Stimulated activated CD8-positive, alpha-beta memory T cell treated with anti-CD3 and anti-CD28 coated beads, Interleukin-15, amount 100 ng/mL, for 48 hours (primary cell): ENCODE data around the gene ARHGAP22.

Experiments used
- DNase-seq, 2 donors: peaks; one replicate each; pipeline ENCODE4 v3.0.0-alpha.2; 2020; ENCODE audit warnings: low read depth in 2 of 2

ARHGAP22 gene

DNA sequence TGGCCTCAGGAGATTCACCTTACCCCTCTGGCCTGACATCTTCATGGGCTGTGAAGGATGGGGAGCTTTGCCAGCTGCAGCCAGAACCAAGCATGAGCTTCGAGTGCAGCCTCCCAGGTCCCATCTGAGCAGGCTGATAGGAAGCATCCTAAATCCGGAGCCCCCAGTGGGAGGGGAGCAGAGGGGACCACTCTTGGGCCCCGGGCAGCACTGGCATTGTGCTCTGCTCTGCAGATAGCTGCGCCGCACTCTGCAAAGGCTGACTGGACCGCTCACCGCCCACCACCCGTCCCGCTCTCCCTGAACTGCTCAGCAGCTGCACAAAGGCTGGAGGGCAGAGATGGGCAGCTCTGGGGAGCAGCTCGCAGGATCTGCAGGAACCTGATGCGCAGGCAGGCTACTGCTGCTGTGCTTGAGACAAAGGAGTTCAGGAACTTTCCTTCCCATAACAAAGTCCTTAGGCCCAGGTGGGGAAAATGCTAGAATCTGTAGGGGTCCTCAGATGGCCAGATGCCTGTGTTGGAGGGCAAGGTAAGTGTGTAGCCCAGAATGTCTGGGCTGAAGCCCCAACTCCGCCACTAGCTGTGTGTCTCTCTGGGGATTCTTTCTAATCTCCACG lies 51.8 kb downstream of the ARHGAP22 start:
- DNase-seq, result no peak

DNA sequence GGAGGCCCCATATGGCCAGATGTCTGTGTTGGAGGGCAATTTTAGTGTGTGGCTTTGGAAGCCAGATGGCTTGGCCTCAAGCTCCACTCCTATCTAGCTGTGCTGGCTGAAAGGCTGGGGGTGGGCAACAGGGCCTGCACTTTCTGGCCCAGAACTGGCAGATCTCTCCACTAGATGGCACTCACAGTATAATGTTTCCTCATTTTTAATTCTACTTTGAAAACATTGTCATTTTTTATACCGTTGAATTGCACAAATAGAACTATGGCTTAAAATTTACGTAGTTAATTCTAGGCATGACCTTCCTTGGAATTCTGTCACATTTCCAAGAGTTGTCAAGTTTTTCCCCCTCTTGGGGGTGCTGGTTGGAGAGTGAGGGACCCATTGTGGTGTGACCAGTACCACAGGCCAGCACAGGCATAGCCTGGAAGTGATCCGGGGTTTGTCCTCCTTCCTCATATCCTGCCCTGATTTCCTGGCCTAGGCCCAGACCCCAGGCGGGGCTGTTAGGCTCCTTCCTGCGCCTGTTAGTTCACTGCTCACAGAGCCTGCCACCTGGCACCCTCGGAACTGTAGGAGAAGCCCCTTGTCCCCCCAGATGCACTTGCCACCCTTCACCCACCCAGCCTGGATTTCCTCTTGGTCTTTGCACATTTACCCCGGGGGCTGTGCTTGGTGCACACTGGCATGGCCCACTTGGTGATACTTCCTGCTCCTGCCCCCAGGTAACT lies 52.8 kb downstream of the ARHGAP22 start:
- no peak for DNase-seq

DNA sequence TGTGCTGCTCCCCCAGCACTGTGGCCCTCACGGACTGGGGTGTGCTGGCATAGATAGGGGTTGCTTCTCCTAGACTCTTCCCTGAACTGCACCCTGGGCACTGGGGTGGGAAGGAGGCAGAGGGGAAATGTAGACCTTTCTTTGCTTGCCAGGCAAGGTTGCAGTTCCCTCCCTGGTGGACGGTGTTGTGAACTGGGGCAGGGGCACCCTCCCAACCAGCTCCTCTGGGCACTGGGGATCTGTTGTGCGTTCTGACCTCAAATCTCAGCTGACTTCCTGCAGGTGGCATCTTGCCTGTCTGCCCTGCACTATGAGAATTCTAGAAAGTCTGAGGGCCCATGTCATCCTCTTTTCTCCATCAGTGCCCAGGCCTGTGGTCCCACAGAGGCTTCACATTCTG lies 53.9 kb downstream of the ARHGAP22 start:
- no peak for DNase-seq

DNA sequence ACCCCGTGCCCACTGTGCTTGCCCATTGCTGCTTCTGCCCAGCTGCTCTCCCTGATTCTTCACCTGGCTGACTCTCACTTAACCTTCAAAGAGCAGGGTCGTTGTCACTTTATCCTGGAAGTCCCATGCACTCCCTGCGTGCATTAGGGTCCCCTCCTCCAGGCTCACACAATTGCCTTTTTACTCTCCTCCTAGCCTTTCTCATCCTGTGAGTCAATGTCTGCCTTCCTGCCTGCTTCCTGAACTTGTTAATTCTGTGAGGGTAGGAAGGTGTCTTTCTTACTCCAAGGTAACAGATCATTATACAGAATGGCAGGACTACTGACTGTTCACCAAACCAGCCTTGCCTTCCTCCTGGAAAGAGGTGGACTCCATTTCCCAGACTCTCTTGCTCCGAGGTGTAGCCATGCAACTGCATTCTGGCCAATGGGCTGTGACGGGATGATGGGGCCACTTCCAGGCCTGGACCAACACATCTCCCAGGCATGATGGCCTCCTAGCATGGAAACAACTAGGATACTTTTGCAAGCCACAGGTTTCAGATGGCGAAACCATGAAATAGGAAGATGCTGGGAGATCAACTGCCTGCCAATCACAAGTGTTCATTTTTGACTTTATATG lies 54.7 kb downstream of the ARHGAP22 start:
- no peak for DNase-seq

DNA sequence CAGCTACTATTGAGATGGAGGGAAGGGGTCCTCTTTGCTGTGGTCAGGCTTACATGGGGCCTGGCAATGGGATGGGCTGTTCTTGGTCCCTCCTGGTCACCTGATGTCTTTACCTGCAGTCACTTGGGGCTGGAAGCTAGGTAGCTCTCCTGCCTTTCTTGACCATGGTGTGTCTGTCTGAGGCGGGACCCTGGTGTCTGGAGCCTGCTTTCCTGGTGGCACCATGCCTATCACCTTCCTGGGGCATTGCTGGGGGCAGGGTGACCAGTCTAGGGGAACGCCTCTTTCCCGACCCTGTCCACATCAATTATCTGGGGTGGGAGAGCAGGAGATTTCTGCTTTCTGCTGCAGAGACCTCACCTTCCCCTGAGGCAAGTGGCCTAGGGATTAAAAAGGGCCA lies 55.6 kb downstream of the ARHGAP22 start:
- DNase-seq, result no peak

DNA sequence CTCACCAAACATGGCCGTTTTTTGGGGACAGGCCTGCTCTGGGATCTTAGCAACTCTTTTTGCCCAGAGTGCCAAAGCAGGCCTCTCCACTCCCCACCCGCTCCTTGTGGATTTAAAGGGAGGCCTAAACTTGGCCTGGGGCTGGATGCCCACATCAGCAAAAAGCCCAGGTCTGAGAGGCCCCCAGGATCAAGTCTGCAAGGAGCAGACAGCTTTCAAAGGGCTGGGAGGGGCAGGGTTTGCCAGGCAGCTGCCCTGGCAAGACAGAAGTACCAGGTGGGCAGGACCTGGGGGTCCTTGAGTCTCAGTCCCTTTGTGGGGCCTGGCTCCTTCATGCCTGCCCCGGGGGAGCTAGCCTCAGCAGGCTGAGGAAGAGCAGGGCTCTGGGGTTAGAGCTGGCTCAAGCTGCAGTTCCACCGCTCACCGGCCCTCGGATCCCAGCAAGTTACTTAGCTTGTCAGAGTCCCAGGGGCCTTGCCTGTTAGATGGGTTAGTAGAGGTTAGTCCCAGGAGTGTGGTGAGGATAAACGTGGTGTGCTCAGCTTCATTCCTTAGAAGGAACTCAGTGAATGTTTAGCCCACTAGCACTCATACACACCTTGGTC lies 56.2 kb downstream of the ARHGAP22 start:
- DNase-seq, result no peak

DNA sequence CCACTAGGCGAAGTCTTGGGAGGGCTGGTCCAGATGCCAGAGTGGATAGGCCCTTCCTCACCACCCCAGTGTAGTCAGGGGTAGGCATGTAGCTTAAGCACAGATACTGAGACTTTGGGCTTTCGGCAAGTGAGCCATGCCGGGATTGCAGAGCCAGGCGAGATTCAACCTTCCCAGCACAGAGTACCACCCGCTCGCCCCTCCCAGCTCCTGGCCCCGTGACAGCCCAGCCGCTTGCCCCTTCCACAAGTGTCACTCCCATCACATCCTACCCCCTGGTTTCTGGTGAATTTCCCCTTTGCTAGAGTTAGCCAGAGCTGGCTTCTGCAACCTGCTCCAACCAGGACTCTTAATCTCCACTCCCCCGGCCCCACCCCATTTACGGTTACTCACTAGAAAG lies 56.9 kb downstream of the ARHGAP22 start:
- DNase-seq, result no peak

DNA sequence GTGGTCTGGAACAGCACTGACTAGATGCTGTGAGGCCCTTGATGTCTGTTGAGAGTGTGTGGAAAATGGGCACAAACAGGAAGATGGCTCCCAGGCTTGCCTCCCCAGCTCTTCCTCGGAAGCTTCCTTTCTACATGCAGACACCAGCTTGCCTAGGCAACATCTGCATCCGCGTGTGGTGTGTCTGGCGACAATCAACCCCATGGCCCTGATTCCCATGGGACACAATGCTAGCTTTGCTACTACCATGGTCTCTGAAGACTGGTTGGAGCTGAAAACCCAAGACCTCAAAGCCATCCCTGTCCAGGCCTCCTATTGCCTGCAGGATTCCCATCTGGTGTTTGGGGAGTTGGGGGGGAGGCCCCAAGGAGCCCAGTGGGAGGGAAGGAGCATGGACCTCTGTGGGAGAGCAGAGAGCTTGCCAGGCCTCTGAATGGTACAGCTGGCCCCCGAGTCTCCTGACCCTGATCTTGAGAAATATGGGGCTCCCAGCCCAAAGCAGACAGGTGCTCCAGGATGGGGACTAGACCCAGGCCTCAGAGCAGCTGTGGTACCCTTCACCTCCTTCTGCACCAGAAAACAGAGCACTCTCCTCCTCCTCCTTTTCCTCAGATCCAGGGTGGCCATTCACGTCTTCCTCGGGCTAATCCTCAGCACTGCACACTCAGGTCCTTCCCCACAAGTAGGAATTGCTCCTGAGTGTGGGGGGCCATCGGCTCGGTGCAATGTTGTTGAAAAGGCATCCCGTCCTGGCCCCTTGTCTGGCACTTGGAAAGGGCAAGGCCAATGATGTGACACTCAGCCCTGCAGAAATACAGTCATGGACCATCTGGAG lies 57.6 kb downstream of the ARHGAP22 start:
- DNase-seq, result no peak

DNA sequence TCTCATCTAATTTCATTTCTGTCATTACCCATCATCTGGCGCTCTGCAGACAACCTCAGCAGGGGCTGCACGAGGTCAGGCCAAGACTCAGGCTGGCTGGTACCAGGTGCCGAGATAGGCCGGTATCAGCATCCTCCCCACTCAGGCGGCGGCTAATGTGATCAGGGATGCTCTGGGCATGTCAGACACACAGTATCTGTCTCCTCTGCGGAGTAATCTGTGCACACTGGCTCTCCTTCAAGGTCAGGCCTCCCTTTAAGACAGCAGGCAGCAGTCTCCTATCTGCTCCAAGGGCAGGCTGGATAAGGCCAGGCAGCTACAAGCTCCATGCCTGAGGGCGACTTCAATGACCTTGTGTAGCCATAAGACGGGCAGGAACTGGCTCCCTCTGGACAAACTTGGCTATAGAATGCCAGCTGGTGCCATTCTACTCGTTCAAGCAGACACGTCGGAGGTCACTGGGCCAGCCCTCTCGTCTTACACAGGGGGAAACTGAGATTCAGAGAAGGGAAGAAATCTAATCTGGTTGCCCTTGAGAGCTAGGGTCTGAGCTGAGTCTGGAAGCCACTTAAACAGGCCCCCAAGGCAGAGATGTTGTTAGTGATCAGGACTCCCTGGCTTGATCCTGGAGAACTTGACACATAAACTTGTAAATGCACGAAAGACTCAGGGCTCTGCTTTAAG lies 59.3 kb downstream of the ARHGAP22 start:
- no peak for DNase-seq

DNA sequence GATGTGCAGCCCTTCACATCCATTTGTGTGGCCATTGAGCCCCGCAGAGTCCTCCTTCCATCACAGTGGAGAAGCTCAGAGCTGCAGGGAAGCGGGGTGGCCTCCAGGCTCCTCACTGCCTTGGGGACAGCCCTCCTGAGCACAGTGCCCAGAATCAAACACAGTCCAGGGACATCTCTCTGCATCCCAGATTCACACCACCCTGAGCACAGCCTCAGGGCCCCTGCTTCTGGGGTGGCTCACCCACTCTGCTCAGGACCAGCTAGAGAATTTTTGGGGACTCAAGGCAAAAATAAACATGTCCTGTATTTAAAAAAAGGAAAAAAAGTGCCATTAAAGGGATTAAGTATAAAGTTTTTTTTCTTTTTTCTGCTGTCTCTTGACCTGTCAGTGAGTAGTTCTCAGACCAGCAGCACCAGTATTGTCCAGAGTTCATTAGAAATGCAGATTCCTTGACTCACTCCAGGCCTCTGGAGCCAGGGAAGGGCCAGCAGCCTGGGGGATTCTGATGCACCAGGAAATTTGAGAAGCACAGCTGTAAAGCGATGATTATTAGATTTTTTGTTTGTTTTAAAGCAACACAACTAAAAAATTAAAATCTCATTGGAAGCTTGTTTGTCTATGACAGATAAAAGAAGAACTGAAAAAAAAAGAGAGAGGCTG lies 61.6 kb downstream of the ARHGAP22 start:
- DNase-seq, result no peak

DNA sequence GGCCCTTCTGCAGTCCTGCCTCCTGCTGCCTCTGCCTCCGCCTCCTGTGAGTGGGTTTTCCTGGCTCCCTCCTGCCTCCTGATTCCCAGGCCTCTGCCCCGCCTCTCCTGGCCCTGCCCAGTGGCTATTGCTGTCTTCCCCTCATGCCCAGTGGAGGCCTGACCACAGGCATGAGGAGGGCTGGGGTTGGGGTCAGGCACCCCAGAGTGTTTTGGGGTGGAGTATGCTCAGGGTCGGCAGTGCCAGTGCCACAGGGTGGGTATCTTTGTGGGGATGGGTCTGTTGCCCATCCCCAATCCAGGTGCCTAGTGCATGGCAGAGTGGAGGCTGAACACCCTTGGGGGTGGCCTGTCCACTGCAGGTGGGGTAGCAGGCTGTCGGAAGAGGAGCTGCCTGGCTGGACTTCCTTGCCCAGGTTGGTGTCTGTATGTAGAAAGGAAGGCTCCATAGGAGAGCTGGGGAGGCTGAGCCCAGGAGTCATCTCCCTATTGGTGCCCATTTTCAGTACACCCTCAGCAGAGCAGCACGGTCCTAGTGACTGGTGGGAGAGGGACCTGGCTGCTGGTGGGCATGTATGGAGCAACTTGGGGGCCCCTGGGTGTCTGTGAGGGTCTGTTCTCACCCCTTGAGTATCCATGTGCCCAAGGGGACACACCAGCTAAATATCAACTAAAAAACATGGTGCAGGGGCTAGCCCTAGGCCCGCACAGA lies 62.2 kb downstream of the ARHGAP22 start:
- no peak for DNase-seq

DNA sequence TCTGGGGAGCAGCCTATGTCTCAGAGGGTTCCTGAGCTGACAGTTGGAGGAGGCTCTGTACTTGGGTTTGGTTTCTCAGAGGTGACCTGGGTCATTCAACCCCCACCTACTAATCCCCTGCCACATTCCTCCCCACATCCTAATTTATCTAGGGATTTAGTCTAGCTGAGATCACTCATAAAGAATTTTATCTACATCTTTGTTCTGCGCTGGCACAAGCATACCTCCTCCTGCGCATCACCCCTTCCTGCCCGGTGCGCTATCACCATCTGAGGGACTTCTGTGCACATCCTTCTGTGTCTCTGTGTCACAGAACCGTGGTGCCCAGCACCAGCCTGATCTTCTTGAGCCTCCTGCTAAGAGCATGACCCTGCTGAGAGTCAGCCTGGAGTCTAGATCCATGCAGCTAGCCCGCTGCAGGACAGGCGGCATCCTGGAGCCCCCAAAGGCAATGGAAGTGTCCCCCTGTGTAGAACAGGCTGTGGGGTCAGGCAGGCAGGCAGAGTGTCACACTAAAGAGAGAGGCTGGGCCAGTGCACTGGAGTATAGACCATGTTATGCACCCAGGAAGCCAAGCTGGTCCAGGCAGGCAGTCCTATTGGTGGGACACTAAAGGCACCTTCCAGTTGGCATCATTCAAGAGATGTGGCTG lies 63.6 kb downstream of the ARHGAP22 start:
- DNase-seq, result no peak

DNA sequence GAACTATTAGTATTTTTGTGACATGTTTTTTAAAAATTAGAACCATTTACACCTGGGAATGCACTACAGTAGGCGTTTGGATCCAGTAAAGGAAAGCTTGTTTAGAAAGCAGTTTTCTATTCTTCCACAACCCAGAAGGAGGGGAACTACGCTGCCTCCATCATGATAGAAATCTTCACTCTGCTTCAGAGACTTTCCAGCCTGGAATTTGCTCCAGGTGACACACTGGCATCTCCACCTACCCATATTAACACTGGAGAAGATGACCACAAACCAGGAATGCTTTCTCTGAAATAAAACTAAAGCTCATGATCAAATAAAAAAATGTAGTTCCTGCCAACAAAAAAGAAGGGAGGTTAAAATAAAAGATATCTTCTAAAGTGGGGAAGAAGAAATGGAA lies 66.3 kb downstream of the ARHGAP22 start:
- no peak for DNase-seq

DNA sequence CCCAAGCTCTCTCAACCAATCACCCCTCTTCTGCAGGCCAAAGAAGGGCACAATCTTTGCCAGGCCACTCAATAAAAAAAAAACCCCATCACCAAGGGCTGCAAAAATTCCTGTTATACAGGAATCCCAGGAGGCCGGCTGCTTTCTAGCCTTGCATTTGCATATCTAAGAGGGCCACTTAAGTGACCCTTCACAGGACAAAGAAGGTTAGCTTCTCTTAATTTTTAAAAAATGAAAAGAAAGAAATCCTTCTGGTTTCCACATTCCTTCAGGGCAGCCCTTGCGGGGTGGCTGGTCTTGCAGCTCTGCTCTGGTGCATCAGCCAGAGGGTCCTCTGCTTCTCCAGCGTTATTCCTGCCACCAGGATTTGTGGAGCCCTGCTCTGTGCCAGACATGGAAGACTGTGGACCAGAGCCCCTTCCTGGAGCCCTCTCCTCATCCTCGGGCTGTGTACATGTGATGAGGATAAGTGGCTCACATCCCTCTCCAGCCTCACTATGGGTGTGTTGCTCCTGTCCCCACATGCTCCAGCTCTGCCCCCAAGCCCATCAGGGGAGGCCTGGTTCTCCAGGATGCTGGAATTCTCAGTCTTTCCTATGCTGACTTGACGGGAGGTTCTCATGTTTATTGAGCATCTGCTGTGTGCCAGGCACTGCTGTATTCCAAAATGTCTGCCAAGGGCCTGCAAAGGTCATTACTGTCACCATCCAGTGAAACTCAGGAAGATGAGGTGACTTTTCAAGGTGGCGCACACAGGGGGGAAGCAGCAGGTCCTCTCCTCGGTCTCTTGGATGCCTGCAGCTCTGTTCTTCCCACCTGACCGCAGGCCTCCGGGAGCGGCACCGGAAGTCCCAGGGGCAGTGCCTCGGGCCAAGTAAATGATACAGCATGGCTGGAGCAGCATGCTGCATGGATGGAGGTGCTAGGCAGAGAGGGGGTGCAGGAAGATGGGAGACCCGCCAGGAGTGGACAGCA lies 67.7 kb downstream of the ARHGAP22 start:
- DNase-seq, result no peak

DNA sequence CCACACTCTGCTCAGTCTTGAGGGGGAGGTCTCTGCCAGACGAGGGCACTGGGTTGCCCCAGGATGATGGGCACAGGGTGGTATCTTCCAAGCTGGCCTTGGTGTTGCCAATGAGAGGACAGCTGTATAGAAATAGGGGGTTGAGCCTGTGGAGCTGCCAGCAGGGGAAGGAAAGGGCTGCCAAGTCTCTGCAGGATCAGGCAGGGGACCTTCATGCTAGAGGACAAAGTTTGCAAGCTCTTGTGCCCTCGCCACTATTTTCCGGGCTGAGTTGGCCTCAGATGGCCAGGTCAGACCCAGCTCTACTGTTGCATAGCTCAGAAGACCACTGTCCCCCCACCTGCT lies 68.7 kb downstream of the ARHGAP22 start:
- no peak for DNase-seq

DNA sequence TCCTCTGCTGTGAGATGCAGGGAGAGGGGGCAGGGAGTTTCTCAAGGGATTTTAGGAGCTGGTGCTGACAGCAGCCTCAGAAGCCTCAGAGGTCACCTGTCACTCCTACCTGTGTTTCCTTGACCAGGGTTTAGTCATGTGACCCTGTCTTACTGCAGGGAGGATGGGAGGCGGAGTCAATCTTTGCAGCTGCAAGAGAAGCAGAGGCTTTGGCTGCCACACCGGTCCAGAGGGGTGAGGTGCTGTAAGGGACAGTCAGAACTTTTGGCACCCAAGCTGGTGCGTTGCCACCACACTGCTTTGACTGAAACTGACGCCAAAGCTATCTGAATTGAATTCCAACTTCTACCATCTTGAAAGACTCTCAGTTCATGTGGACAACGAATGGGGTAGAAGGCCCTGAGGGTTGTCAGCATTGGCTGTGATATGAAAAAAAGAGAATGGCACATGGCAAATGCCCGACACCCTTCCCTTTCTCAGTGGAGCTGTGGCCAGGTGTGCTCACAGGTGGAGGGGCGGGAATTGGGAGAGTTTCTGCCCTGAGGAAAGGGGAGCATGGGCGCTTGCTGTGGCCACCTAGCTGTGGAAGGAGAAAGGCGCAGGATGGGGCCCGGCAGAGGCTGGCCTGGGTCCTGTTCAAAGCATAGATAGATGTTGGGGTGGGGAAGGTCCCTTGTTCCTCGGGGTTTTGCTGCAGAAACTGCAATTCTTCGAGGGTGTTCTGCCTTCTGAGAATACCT lies 69.3 kb downstream of the ARHGAP22 start:
- DNase-seq, result no peak

DNA sequence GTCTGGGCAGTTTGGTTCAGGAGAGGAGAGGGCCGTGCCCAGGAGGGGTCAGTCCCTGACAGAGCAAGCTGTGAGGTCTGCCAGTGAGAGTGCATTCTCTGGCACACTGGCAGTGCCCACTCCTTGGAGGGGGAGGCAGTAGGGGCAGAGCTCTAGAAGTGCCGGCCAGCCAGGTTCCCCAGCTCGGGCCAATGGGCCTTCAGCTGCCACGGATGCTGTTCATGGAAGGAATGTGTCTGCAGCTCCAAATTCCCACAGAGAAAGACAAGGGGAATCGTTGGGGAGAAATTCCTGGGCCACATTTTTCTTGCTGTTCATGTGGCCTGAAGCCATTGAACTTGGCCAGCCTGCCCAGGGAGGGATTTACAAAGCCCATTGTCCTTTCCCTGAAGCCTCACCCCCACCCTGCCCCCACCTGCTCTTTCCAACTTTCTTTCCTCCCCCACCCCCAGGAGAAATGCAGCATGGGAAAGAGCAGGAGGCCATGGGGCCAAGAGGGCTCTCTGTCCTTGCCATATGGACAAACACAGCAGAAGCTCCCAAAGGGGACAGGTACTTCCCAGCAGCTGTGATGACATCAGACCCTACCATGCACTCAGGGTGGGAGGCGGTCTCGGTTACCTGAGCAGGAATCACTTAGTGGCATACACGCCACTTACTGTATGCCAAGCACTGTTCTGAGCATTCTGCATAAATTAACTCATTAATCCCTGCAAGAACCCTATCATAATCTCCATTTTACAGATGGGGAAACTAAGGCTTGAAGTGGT lies 70.7 kb downstream of the ARHGAP22 start:
- DNase-seq, result no peak
